K562 (cell line): Measurements from ENCODE around the gene ANKS1B. TPM values are rescaled to one million over a fixed set of nuclear protein-coding genes. Genes with fewer than 3 reads are reported as not detected.

Experiments used
- ATAC-seq: fragments of 200-7000 bp; cut with Tn5 transposase; 3 replicates; pipeline ENCODE4 v1.9.1; 2020; ENCODE audit warnings: moderate library complexity
- BruUV-seq: library from RNA; stranded (reverse); fragments of 400-500 nt; replicated peaks from 2 replicates; lab custom pipeline; 2021; lab: Mats Ljungman, UMichigan
- CTCF ChIA-PET: fragments of 300-600 bp; formaldehyde crosslinking; extraction: SDS; loops from one replicate; lab custom pipeline; 2021; ENCODE audit warnings: low intra/inter-chr PET ratio; lab: Yijun Ruan, JAX
- POLR2A ChIA-PET: fragments of 300-600, 350-650 bp; sonication (Branson Sonifier 250); formaldehyde crosslinking; extraction: SDS; loops from one replicate; lab custom pipeline; 2021; ENCODE audit warnings: antibody characterized with exemption, inconsistent platforms; lab: Yijun Ruan, JAX
- DNase-seq, 4 experiments: peaks; one replicate each; pipeline versions ENCODE4 v3.0.0 to v3.0.0-alpha.2; 2011 to 2018; ENCODE audit warnings: low spot score in 3 of 4, mixed read lengths in 3 of 4; ENCODE audit errors: extremely low read depth in 1 of 4
- FAIRE-seq: peaks from 2 replicates; lab custom pipeline; 2011; peaks lifted over from hg19 to GRCh38; lab: Jason Lieb, UNC
- H2AFZ ChIP-seq: 2 replicates; pipeline ENCODE4 v1.6.0; 2011; ENCODE audit warnings: low read depth, low read length, control low read depth, inconsistent platforms
- H3K27ac ChIP-seq: fragments of 200-600 bp; 3 replicates; pipeline ENCODE4 v1.8.0; 2011; ENCODE audit warnings: low read depth, mild to moderate bottlenecking, control low read depth, inconsistent platforms, low read length, moderate library complexity, mixed read lengths; ENCODE audit errors: extremely low read depth
- H3K27me3 ChIP-seq, 2 experiments: fragments of 300-600 bp in 1 of 2; 2 replicates in 1 of 2; 3 replicates in 1 of 2; pipeline versions ENCODE4 v1.6.0 to v1.8.0; 2011; ENCODE audit warnings: inconsistent platforms in 2 of 2, low read length in 2 of 2, mild to moderate bottlenecking in 1 of 2, mixed read lengths in 1 of 2, moderate library complexity in 1 of 2; ENCODE audit not compliant: control insufficient read depth in 2 of 2, insufficient read depth in 2 of 2
- H3K36me3 ChIP-seq: fragments of 300-600 bp; 3 replicates; pipeline ENCODE4 v1.8.0; 2011; ENCODE audit warnings: mild to moderate bottlenecking, low read length, inconsistent platforms; ENCODE audit not compliant: control insufficient read depth, insufficient read depth
- H3K4me1 ChIP-seq, 2 experiments: fragments of 200-600 bp in 1 of 2; replicated peaks in 1 of 2; 2 replicates in 1 of 2; 3 replicates in 1 of 2; pipeline versions ENCODE4 v1.5.1 to v1.8.0; 2011; ENCODE audit warnings: inconsistent platforms in 2 of 2, low read length in 2 of 2, mild to moderate bottlenecking in 1 of 2, mixed read lengths in 1 of 2, moderate library complexity in 1 of 2; ENCODE audit not compliant: control insufficient read depth in 2 of 2, insufficient read depth in 2 of 2
- H3K4me2 ChIP-seq: 2 replicates; pipeline ENCODE4 v1.6.1; 2011; ENCODE audit warnings: low read length, control low read depth, inconsistent platforms, mixed read lengths; ENCODE audit not compliant: insufficient read depth
- H3K4me3 ChIP-seq: fragments of 200-600 bp; sonication (generic), shearing (Covaris generic); 2 replicates; pipeline ENCODE4 v1.5.1; 2016; ENCODE audit warnings: control low read depth, inconsistent platforms
- H3K79me2 ChIP-seq: fragments of 200-600 bp; 3 replicates; pipeline ENCODE4 v1.8.0; 2011; ENCODE audit warnings: low read length, inconsistent platforms; ENCODE audit not compliant: control insufficient read depth, insufficient read depth
- H3K9ac ChIP-seq, 2 experiments: 2 replicates each; pipeline versions ENCODE4 v1.6.0 to v1.6.1; 2011; ENCODE audit warnings: low read depth in 2 of 2, low read length in 2 of 2, control low read depth in 1 of 2, inconsistent platforms in 1 of 2, mild to moderate bottlenecking in 1 of 2, mixed read lengths in 1 of 2; ENCODE audit not compliant: insufficient read depth in 1 of 2
- H3K9me1 ChIP-seq: one replicate; pipeline ENCODE4 v1.6.0; 2011; ENCODE audit warnings: inconsistent platforms, mild to moderate bottlenecking, low read length, moderate library complexity; ENCODE audit not compliant: control insufficient read depth, insufficient read depth
- H3K9me3 ChIP-seq: replicated peaks from 2 replicates; pipeline ENCODE4 v1.5.1; 2011; ENCODE audit warnings: low read depth, low read length, inconsistent platforms; ENCODE audit not compliant: control insufficient read depth, insufficient read depth
- H4K20me1 ChIP-seq: replicated peaks from 2 replicates; pipeline ENCODE4 v1.6.1; 2011; ENCODE audit warnings: low read length, inconsistent platforms, mixed read lengths; ENCODE audit not compliant: control insufficient read depth, insufficient read depth
- EZH2 ChIP-seq: IDR thresholded peaks from 2 replicates; pipeline ENCODE4 v1.6.1; 2012; ENCODE audit warnings: low read depth, mild to moderate bottlenecking, inconsistent platforms, low read length, borderline replicate concordance
- GABPB2 ChIP-seq: fragments of 250-450 bp; sonication (Bioruptor Pico); conservative IDR thresholded peaks from 2 replicates; pipeline ENCODE4 v1.5.1; 2021; ENCODE audit warnings: mild to moderate bottlenecking
- NCOR1 ChIP-seq: fragments of 450-650 bp; IDR thresholded peaks from 2 replicates; pipeline ENCODE4 v1.6.1; 2016; ENCODE audit warnings: mild to moderate bottlenecking, moderate library complexity
- NRF1 ChIP-seq, 2 experiments: fragments of 450-650 bp; IDR thresholded peaks in 1 of 2; conservative IDR thresholded peaks in 1 of 2; 2 replicates each; pipeline ENCODE4 v1.6.1; 2014; ENCODE audit warnings: mild to moderate bottlenecking in 2 of 2
- NUFIP1 ChIP-seq: fragments of 450-650 bp; IDR thresholded peaks from 2 replicates; pipeline ENCODE4 v1.6.1; 2018; ENCODE audit not compliant: partially characterized antibody
- RBM25 ChIP-seq: fragments of 200-400 bp; formaldehyde crosslinking; IDR thresholded peaks from 2 replicates; pipeline ENCODE4 v1.6.1; 2018; ENCODE audit warnings: low read length, low read depth, moderate library complexity; ENCODE audit not compliant: severe bottlenecking
- ZNF239 ChIP-seq: fragments of 250-450 bp; sonication (Bioruptor Pico); IDR thresholded peaks from 2 replicates; pipeline ENCODE4 v1.4.0; 2020; ENCODE audit warnings: mild to moderate bottlenecking
- WGBS: fragments of 100-300 bp; shearing (Covaris generic); methylation state at CpG from one replicate; pipeline ENCODE4 v1.1.6; 2016; ENCODE audit warnings: low coverage, mixed read lengths; ENCODE audit not compliant: insufficient coverage; ENCODE audit errors: missing lambda C conversion rate; 5-methylcytosine and 5-hydroxymethylcytosine counted together
- in situ Hi-C: fragments of 300-500 bp; cut with MboI; formaldehyde crosslinking; loops from 4 replicates; pipeline ENCODE4 v1.15.0; 2018; ENCODE audit warnings: inconsistent platforms, mixed read lengths
- intact Hi-C: fragments of 100-400 bp; cut with micrococcal nuclease; formaldehyde crosslinking; loops from 2 replicates; pipeline ENCODE4 v1.14.2; 2022
- polyA plus RNA-seq, 8 experiments: library from polyadenylated mRNA; depleted of rRNA in 4 of 8; stranded (reverse) in 5 of 8; unstranded in 3 of 8; fragments of >200 nt; fragmentation: Nextera tagmentation in 2 of 8; fragmentation: Illumina TruSeq in 1 of 8; extraction: Ambion mirVana in 2 of 8; extraction: Trizol in 1 of 8; gene quantifications; 2 replicates each; pipeline versions ENCODE4 v1.2.1 to v1.2.3, GENCODE V29; 2011 to 2014; ENCODE audit warnings: inconsistent platforms in 1 of 8, missing spikeins in 1 of 8
- total RNA-seq, 7 experiments: library from RNA; depleted of rRNA in 6 of 7; stranded (reverse); fragments of >200 nt in 6 of 7; fragmentation: Illumina TruSeq in 2 of 7; extraction: Trizol in 2 of 7; gene quantifications; 2 replicates each; pipeline versions ENCODE4 v1.2.1 to v1.2.3, GENCODE V29; 2011 to 2021; ENCODE audit warnings: low replicate concordance in 1 of 7
- TF ChIP-seq, protein P1 (sequence below), 2 experiments: fragments of 450-650 bp; IDR thresholded peaks; 2 replicates each; pipeline ENCODE4 v1.6.1; 2016
- TF ChIP-seq, protein P2 (sequence below): fragments of 450-650 bp; IDR thresholded peaks from 2 replicates; pipeline ENCODE4 v1.6.1; 2018; ENCODE audit not compliant: partially characterized antibody
- TF ChIP-seq, protein P3 (sequence below): fragments of 450-650 bp; IDR thresholded peaks from 2 replicates; pipeline ENCODE4 v1.6.1; 2016; ENCODE audit warnings: low read depth, mild to moderate bottlenecking, moderate library complexity
- TF ChIP-seq, protein P4 (sequence below), 2 experiments: fragments of 200-800 bp in 1 of 2; sonication (Bioruptor generic) in 1 of 2; sonication (generic) in 1 of 2; formaldehyde crosslinking in 1 of 2; IDR thresholded peaks in 1 of 2; conservative IDR thresholded peaks in 1 of 2; 2 replicates each; pipeline versions ENCODE4 v1.5.0 to v1.6.1; 2016 to 2020; ENCODE audit warnings: missing compliant biosample characterization in 1 of 2, missing genetic modification characterization in 1 of 2, missing genetic modification reagents in 1 of 2

The ANKS1B gene
- total and polyA plus RNA-seq, 9 of the 15 experiments (the other 6 are each of a cell fraction or from before 2014, with no cell fraction given) = 0.04 to 0.47 (median 0.28) TPM; not detected in 4

DNA sequence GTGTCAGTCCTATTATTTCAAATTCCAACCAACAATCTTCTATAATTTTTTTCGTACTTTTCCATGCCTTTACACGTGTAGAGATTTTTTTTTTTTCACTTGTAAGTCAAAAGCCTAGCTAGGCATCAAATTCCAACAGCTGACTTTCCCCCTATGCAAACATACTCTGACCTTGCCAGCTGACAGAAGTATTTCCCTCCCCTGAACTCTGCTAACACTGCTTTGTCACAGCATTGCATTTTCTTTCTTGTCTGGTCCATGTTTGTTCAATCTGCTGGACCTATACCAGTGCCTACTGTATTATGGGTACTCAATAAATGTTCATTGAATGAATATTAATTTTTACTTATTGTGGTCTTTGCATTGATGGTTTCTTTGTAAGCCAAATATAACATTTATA lies 772.5 kb downstream of the ANKS1B start:
- Histone ChIP-seq H3K4me2 (no peak overlapping the region), H4K20me1 (no peaks in the 10 kb centered on the region), H2AFZ (no peak overlapping the region), H3K4me1 (no peaks in the 10 kb centered on the region), H3K36me3 (no peaks in the 10 kb centered on the region), H3K79me2 (no peaks in the 10 kb centered on the region), H3K9ac (no peak overlapping the region), H3K4me3 (no peak overlapping the region), H3K9me3 (no peaks in the 10 kb centered on the region), H3K9me1 (no peaks in the 10 kb centered on the region), H3K27me3 (no peaks in the 10 kb centered on the region), H3K27ac (no peak overlapping the region)
- TF ChIP-seq NUFIP1 (no peak), EZH2 (no peak), GABPB2 (CRISPR knock-in tag) (no peak), ZNF239 (CRISPR knock-in tag) (no peak), RBM25 (no peak), NCOR1 (no peak), NRF1 (conservative IDR thresholded peaks at IDR 0.05 in 1 of 2, IDR thresholded peaks at IDR 0.05 in 1 of 2) (no peak)
- TF ChIP-seq, protein P1, sequence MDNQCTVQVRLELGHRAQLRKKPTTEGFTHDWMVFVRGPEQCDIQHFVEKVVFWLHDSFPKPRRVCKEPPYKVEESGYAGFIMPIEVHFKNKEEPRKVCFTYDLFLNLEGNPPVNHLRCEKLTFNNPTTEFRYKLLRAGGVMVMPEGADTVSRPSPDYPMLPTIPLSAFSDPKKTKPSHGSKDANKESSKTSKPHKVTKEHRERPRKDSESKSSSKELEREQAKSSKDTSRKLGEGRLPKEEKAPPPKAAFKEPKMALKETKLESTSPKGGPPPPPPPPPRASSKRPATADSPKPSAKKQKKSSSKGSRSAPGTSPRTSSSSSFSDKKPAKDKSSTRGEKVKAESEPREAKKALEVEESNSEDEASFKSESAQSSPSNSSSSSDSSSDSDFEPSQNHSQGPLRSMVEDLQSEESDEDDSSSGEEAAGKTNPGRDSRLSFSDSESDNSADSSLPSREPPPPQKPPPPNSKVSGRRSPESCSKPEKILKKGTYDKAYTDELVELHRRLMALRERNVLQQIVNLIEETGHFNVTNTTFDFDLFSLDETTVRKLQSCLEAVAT (IDR thresholded peaks at IDR 0.05) = no peak
- TF ChIP-seq, protein P2, sequence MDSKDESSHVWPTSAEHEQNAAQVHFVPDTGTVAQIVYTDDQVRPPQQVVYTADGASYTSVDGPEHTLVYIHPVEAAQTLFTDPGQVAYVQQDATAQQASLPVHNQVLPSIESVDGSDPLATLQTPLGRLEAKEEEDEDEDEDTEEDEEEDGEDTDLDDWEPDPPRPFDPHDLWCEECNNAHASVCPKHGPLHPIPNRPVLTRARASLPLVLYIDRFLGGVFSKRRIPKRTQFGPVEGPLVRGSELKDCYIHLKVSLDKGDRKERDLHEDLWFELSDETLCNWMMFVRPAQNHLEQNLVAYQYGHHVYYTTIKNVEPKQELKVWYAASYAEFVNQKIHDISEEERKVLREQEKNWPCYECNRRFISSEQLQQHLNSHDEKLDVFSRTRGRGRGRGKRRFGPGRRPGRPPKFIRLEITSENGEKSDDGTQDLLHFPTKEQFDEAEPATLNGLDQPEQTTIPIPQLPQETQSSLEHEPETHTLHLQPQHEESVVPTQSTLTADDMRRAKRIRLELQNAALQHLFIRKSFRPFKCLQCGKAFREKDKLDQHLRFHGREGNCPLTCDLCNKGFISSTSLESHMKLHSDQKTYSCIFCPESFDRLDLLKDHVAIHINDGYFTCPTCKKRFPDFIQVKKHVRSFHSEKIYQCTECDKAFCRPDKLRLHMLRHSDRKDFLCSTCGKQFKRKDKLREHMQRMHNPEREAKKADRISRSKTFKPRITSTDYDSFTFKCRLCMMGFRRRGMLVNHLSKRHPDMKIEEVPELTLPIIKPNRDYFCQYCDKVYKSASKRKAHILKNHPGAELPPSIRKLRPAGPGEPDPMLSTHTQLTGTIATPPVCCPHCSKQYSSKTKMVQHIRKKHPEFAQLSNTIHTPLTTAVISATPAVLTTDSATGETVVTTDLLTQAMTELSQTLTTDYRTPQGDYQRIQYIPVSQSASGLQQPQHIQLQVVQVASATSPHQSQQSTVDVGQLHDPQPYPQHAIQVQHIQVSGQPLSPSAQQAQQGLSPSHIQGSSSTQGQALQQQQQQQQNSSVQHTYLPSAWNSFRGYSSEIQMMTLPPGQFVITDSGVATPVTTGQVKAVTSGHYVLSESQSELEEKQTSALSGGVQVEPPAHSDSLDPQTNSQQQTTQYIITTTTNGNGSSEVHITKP = no peak
- TF ChIP-seq, protein P3, sequence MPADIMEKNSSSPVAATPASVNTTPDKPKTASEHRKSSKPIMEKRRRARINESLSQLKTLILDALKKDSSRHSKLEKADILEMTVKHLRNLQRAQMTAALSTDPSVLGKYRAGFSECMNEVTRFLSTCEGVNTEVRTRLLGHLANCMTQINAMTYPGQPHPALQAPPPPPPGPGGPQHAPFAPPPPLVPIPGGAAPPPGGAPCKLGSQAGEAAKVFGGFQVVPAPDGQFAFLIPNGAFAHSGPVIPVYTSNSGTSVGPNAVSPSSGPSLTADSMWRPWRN = no peak
- TF ChIP-seq, protein P4, sequence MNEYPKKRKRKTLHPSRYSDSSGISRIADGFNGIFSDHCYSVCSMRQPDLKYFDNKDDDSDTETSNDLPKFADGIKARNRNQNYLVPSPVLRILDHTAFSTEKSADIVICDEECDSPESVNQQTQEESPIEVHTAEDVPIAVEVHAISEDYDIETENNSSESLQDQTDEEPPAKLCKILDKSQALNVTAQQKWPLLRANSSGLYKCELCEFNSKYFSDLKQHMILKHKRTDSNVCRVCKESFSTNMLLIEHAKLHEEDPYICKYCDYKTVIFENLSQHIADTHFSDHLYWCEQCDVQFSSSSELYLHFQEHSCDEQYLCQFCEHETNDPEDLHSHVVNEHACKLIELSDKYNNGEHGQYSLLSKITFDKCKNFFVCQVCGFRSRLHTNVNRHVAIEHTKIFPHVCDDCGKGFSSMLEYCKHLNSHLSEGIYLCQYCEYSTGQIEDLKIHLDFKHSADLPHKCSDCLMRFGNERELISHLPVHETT (CRISPR knock-in tag; conservative IDR thresholded peaks at IDR 0.05 in 1 of 2, IDR thresholded peaks at IDR 0.05 in 1 of 2) = no peak
- ChIA-PET POLR2A (no interaction called here), CTCF (no interaction called here)
- in situ Hi-C loops = no loop called here
- DNase-seq (no peak), ATAC-seq (no peak), FAIRE-seq (no peak)
- WGBS = 0% methylated on average over 2 of the region's 2 CpGs
- intact Hi-C loops = no loop called here
- no TSS peak for BruUV-seq
